GM18907 (cell line): ENCODE data around the gene LFNG.

ENCODE experiments used
- ATAC-seq: cut with Tn5 transposase; IDR thresholded peaks from one replicate; pipeline ENCODE4 v1.9.1; 2021; ENCODE audit warnings: mild to moderate bottlenecking, moderate library complexity; ENCODE audit not compliant: unreplicated experiment

The LFNG gene, protein sequence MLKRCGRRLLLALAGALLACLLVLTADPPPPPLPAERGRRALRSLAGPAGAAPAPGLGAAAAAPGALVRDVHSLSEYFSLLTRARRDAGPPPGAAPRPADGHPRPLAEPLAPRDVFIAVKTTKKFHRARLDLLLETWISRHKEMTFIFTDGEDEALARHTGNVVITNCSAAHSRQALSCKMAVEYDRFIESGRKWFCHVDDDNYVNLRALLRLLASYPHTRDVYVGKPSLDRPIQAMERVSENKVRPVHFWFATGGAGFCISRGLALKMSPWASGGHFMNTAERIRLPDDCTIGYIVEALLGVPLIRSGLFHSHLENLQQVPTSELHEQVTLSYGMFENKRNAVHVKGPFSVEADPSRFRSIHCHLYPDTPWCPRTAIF

DNA sequence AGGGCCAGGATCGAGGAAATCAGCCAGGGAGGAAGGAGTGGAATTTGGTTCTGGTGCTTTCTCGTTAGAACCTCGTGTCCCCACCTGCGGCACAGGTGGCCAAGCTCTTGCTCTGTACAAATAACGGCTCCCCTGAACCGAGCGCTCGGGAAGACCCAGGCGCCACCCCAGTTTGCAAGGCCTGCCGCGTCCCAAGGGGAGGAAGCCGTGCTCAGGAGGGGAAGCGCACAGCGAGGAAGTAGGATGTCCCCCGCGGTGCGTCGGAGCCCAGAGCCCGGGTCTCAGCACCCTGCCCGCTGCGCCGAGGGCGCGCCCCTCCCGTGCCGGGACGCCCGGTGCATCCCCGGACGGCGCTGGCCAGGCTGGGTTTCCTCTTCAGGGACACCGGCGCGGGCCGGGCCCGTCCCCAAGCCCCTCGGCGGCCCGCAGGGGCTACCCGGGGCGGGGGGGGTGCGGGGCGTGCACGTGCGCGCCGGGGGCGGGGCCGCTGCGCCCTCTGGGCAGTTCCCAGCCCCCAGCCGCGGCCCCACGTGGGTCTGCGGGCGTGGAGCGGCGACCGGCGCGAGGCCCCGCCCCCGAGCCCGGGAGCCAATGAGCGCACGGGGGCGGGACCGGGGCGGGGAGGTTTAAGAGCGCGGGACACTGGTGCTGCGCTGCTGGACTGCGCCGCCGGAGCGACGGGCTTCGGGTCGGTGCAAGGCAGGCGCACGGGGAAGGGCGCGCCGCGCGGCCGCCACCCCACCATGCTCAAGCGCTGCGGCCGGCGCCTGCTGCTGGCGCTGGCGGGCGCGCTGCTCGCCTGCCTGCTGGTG, at the start of gene LFNG:
LFNG (plus strand) TSS at position 656 of the 812 bp plus-strand sequence; CDS start at position 744, 88 bp downstream.
- peak; percentile 74 for ATAC-seq

DNA sequence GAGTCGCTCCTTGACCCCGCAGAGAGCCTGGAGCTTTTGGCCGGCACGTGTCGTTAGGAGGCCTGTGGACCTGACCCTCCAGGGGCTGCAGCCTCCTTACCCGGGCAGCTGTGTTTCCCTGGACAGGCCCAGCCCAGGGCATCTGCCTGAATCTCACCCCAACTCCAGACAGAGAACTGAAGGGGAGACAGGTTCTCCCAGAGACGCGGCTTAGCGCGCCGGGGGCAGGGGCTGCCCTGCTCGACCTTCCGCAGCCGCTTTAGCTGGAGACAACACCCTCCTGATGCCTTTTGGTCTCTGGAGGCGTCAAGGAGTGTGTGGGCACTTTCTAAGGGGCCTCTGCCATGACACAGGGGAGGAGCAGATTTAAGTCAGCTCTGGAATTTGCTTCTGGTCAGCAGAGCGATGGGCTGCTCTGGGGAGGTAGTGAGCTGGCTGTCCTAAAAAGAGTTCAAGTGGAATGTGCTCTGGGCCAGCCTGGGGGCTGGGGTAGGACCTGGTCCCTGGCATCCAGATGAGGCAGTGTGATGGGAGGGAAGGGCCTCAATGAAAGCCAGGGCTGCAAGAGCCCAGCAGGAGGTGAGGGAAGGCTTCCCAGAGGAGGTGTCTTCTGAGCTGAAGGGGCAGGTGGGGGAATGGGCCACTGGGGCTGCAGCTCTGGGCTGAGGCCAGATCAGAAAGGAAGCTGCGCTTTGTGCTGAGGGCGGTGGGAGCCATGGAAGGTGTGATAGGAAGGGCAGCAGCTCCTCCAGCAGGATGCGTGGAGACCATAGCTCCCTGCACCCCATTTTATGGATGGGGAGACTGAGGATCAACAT, 49.2 kb upstream of the LFNG start:
- no peak for ATAC-seq

DNA sequence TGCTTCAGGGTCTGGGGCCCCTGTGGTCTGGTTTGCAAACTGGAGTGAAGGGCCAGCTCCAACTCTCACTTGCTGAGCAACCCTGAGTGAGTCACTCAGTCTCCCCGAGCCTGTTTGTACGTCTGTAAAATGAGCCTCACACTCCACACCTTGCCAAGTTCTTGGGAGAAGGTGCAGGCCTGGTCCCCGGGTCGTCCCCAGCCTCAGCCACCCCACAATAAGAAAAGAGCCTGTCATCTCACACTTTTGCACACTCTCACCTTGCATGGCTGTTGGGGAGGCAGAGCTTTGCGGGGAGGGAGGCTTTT, 48.6 kb upstream of the LFNG start:
- ATAC-seq = no peak

DNA sequence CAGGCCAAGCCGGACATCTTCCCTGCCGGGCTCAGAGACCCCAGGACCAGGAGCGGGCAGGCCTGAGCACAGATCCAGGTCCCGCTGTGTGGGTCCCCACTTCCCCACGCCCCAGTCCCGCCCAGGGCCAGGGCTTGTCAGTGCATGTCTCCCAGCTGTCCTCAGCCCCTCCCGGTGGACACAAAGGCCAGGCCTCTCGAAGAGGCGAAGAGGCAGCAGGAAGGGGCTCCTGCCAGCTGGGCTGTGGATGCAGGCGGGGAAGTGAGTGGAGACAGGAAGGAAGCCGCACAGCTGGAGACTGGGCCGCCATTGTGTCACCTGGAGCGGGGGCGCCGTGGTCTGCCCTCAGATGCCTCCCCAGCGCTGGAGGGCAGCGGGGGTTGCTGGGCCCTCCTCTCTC, 48.2 kb upstream of the LFNG start:
- ATAC-seq = no peak

DNA sequence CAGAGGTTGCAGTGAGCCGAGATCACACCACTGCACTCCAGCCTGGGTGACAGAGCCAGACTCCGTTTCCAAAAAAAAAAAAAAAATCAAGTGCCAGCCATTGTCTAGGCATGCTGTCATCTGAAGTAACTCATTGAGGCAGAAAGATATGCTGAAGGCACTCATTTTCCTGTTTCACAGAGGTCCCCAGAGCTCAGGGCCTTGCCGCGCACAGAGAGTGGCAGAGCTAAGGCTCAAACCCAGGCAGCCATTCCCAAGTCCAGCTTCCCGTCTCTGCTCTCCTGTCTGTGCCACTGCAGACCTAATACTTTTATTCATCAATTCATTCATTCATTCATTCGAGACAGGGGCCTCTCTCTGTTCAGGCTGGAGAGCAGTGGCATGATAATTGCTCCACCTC, 46.8 kb upstream of the LFNG start:
- no peak for ATAC-seq

DNA sequence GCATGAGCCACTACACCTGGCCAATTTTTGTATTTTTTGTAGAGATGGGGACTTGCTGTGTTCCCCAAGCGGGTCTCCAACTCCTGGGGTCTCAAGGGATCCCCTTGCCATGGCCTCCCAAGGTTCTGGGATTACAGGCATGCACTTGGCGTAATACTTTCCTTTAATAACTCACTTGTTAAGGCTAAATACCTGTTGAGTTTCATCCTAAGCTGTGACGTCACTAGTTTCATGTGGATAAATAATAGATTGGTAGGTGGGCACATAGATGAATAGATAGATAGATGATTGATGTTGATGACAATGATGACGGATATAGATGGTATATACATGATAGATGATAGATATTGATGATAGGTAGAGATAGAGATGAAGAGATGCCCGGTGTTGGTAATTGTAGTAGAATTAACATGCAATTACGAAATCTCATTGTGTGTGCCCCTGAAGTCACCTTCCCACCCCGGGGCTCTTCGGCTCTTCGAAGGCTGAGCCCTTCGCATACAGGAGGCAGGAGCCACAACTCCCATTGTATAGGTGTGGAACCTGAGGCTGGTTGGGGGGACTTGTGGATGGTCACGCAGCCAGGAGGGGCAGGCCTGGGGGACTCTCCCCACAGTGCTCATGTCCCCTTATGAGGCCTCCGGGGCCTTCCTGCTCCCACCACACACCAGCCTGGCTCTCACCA, 45.9 kb upstream of the LFNG start:
- no peak for ATAC-seq

DNA sequence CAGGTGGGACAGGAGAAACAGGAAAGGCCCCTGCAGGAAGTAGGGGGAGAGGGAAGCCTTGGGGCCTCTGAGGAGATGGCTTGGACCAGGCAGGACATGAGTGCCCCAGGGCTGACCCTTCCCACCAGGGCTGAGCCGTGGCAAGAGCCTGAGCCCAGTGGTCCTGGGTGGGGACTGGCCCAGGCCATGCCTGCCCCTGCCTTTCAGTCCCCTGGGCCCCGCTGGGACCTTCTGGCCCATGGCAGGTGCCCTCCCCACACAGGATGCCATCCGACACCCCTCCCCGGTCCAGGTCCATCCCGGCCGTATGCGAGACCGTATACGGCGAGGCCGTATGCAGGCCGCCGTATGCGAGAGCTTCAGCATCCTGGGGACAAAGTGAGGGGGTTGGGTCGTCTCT, 45.4 kb upstream of the LFNG start:
- no peak for ATAC-seq

DNA sequence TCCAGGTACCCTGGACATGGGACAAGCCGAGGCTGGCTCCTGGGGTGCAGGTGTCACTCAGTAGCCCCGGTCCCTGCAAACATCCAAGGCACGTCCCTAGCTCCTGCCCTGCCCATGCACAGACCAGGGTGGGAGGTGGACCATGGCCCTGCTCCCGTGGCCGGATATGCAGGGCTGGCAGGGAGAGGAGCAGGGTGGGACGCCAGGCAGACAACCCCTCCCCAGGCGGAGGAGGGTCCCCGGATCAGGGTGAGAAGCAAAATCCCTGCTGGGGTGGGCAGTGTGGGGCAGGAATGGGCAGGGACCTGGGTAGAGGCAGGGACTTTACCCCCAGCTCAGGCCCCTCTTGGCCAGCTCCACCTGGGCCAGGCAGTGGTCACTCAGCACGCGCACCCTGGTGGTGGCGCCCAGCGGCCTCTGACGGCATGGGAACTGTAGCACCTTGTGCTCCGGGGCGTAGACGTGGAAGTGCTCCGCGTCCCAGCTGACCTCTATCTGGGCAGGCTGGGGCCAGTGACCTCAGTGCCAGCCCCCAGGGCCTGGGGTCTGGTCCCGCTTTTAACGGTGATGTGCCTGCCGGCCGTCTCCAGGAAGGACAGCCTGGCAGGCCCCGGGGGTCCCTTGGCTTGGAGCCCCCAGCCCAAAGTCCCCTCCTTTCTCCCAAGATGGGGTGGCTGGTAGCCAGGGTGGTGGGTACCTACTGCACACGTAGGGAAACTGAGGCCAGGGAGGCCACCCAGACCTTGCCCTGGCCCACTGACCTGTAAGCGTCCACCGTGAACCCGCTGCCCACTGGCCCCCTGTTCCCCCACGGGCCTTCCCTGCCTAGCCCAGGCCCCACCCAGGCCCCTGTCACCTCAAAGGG, 44.5 kb upstream of the LFNG start:
- ATAC-seq = no peak

DNA sequence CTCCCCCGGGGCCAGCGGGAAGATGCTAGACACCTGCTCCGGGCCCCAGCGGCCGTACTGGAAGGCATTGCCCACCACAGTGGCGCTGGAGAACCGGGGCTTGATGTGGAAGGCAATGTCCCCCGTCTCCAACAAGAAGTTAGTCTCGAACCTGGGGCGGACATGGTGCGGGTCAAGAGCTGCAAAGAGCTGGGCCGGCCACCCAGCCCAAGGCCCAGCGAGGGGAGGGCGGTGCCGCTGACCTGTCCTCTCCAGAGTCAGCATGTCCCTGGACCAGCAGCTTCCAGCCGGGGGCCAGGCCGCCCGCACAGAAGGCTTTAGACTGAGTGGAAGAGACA, 43.9 kb upstream of the LFNG start:
- ATAC-seq = no peak

DNA sequence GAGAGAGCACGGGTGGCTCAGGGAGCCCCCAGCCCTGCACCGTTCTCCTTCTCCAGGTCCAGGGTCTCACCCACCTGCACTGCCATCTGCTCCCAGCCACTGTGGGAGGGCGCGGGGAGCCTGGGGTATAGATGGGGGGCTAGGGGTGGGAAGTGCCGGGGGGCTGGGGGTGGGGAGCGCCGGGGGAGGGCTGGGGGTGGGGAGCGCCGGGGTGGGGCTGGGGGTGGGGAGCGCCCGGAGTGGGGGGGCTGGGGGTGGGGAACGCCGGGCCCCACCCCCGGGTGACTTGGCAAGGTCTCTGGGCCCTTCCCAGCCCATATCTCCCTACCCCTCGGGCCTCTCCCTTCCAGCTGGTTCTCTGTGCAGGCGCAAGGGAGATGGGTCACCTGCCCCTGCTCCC, 43.3 kb upstream of the LFNG start, which contains the start of gene GRIFIN:
GRIFIN (minus strand) TSS at position 101 of the 400 bp plus-strand sequence; CDS start at position 86, 15 bp downstream.
- no peak for ATAC-seq

DNA sequence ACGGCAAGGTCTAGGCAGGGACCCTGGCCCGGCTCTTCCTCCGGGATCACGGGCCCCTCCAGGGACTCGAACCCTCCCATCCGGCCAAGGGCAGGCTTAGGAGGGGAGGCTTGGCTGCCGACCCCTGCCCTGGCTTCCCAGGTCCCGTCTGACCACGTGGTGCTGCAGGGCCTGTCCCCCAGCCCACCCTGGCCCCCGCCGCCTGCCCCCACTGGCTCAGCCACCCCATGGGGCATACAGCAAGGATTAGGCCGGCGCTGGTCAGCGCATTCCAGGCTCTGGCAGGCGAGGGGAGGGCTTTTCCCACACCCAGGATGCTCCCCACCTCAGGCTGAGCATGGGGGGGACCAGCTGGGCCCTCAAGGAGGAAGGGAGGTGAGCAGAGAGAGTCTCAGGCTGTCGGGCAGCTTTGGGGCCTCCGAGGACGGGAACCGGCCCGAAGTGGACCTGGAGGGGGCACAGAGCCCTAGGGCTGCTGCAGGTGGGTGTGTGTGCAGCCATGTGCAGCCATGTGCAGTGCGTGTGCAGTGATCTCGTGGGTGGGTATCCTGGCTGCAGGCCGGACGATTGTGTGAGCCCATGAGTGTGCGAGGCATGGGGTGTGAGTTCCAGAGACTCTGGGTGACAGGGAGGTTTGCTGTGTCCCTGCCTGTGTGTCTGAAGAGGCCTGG, 42.7 kb upstream of the LFNG start:
- no peak for ATAC-seq

DNA sequence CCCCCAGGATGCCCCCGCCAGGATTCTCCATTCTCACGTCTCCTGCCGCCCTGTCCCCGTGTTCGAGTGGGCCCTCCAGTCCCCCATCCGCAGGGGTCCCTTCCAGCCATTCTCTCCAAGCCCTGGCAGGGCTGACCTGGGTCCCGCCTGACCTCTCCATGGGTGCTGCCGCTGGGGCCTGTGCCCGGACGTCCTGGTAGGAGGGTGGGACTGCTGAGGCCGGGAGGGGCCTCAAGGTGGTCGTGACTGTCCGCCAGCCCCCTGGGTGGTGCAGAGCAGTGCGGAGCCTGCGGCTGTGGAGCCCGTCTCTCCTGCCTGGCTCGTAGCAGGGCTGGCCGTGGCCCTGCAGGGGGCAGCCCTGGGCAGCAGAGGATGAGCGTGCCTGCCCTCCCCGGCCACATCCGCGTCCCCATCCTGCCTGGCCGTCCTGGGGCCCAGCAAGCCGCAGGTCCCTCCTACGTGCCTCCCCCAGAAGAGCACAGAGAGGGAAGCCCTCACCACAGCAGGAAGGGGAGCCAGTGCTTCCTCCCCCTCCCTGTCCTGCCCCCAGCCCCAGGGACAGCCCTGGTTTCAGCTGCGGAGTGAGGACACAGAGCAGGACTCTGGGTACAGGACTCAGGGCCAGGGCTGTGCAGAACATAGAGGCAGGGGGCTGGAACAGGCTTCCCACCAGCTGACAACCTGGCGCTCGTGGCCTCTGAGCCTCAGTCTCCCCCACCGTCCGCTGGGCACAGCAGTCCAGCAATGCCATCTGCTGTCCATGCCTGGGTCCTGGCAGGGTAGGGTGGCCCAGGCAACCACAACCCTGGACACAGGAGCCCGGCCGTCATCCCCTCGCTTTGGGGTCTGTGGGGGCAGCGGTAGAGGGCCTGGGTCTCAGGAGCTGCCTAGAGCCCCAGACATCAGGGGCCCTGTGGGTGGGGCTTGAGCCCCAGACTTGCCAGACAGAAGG, 41.9 kb upstream of the LFNG start:
- peak; percentile 67 for ATAC-seq

DNA sequence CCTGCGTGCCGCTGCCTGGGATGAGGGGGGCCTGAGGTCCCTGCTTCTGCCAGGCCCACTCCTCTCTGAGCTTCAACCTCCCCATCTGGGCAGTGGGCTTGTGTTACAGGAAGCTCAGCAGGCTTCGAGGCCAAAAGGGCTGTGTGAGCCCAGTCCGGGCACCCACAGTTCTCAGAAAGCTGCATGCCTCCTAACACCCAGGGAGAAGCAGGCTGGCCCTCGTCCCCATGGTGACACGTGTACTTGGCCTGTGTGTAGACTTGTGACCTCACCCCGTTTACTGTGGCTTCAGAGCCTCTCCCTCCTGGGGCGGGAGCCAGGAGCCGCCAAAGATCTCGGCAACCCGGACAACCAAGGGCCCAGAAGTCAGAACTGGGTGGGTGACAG, 41.2 kb upstream of the LFNG start:
- no peak for ATAC-seq

DNA sequence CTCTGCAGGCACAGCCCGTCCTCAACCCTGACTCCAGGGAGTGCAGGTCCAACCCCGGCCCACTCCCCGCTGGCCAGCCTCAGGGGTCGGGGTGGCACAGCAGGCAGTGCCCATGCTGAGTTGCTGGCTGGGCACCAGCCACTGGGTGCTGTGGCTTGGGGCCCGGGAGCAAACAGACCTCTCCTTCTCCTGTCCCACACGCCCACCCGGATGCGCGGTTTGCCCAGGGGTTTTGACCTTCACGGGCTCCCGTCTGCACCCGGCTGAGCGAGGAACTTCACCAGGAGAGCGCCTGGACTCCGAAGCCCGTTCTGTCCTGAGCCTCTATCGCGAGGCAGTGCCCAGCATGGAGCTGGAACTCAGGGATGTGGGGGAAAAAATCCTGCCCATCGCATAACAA, 40.8 kb upstream of the LFNG start:
- ATAC-seq = no peak

DNA sequence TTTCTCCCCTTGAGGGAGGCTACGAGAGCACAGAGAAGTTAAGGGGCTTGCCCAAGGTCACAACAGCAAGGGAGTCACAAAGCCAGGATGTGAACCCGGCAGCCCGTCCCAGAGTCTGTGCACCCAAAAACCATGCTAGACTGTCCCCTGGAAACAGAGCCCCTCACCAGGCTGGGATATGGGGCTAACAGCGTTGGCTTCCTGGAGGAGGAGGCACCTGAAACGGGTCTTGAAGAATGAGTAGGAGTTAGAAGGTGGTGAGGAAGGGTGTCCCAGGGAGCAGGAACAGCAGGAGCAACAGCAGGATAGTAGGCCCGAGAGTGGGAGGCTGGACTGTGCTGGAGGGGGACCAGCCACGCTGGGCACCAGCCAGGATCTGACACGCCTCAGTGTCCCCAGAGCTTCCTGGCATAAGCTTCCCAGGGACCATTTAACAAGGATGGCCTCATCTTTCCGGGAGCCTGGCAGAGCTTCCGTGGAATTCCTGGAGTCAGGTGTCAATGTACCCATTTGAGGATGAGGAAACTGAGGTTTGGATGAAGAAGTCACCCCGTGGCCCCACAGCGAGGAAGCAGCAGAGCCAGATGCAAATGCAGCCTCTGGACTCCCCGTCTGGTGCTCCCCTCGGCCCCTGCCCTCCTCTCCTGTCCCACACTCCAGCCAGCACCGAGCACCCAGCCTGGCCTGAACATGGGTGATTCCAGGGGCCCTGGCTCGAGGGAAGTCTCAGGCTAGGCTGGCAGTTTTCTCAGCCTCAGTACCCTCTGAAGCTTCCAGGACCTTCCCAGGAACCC, 40.1 kb upstream of the LFNG start:
- no peak for ATAC-seq

DNA sequence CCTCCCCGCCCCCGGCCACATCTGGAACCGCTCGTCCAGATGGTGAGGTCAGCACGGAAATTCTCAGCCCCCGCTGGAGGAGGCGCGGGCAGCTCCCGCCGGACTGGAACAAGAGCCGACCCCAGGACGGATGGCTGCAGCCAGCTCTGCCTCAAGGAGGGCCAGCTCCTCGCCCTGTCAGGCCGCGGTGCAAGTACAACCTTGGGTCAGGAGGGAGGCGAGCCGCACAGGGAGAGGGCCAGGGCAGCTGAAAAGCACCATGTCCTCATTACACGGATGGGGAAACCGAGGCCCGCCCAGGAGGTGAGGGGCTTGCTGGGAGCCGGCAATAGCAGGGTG, 39.5 kb upstream of the LFNG start:
- no peak for ATAC-seq

DNA sequence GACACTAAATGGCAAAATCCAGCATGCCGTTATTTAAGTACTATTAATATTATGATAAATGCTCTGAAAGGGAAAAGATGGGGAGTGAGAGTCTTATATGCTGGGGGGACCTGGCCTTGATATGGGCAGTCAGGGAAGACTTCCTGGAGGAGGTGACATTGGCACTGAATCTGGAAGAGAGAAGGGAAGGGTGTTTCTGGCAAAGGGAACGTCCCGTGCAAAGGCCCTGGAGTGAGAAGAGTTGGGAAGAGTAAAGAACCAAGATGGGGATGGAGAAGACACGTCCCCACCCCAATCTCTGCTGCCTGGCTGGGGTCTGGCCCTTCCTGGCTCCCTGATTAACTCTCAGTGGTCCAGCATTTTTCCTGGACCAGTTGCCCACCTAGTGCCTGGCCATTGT, 38.4 kb upstream of the LFNG start:
- no peak for ATAC-seq
